Measurements from ENCODE around the gene RAB3GAP1.

RAB3GAP1 gene

DNA sequence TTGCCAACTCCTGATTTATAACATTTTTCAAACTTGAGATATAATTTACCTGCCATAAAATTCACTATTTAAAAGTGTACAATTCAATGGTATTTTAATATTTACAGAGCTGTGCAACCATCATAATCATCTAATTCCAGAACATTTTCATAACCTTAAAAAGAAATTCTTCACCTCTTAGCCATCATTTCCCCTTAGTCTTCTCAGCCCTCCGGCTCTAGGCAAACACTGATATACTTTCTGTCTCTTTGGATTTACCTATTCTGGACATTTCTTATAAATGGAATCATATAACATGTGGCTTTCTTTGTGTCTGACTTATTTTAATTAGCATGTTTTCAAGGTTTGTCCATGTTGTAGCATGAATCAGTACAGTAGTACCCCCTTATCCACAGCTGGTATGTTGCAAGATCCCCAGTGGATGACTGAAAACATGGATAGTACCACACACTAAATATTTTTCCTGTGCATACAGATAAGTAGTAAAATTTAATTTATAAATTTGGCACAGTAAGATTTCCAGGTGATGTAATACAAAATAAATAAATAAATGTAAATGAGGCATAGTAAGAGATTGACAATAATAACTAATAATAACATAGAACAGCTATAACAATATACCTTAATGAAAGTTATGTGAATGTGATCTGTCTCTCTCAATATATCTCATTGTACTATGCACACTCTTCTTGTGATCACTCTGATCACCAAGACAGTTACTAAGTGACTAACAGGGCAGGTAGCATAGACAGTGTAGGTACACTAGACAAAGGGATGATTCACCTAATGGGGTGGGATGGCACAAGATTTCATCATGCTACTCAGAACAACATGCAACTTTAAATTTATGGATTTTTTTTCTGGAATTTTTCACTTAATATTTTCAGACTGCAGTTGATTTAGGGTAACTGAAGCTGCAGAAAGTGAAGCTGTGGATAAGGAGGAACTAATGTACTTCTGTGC is 73.1 kb downstream of the RAB3GAP1 start:
- no peak for TF ChIP-seq NFRKB (IDR thresholded peaks at IDR 0.05)
- no peak for TF ChIP-seq BHLHE40 (IDR thresholded peaks at IDR 0.05; ENCODE audit: borderline replicate concordance)
- TF ChIP-seq FOXA1 (IDR thresholded peaks at IDR 0.05), result no peak
- TF ChIP-seq TARDBP (IDR thresholded peaks at IDR 0.05), result no peak
- TF ChIP-seq FOXM1 (IDR thresholded peaks at IDR 0.05; ENCODE audit: borderline replicate concordance), result no peak
- no peak for TF ChIP-seq SUZ12 (IDR thresholded peaks at IDR 0.05)
- TF ChIP-seq CTBP1 (IDR thresholded peaks at IDR 0.05; ENCODE audit: borderline replicate concordance), result no peak
- no peak for TF ChIP-seq ELF4 (IDR thresholded peaks at IDR 0.05)
- CTCF ChIA-PET, result no interaction called here
- no peak for DNase-seq (ENCODE audit: extremely low spot score)
- POLR2A ChIA-PET, result interaction anchor here (0.6 kb wide), 1 partner anchor 74 kb away, joined by 4 read pairs; no protein-coding TSS in a partner anchor

DNA sequence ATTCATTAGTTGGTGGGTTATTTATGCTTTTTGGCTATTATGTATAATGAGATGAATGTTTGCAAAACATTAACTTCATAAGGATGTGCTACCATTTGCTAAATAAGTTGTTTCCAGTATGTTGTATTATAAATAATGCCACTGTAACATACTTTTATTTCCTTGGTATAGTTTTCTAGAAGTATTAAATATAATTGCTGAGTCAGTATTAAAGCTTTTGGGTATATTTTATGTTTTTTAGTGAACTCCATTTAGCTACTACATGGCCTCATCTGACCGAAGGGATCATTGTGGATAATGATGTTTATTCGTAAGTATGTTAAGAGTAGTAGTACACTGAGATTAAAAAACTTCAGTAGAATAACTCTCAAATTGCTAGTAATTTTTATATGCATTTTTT is 73.8 kb downstream of the RAB3GAP1 start:
- CTCF ChIA-PET, result no interaction called here
- TF ChIP-seq ELF4 (IDR thresholded peaks at IDR 0.05) (no peak), ZNF384 (IDR thresholded peaks at IDR 0.05) (no peak), TARDBP (IDR thresholded peaks at IDR 0.05) (no peak), SP1 (IDR thresholded peaks at IDR 0.05) (no peak), FOXM1 (IDR thresholded peaks at IDR 0.05; ENCODE audit: borderline replicate concordance) (no peak), LEF1 (IDR thresholded peaks at IDR 0.05; ENCODE audit: borderline replicate concordance) (no peak), ARNT (IDR thresholded peaks at IDR 0.05) (no peak), BHLHE40 (IDR thresholded peaks at IDR 0.05; ENCODE audit: borderline replicate concordance) (no peak), CTBP1 (IDR thresholded peaks at IDR 0.05; ENCODE audit: borderline replicate concordance) (no peak), HDGF (IDR thresholded peaks at IDR 0.05; ENCODE audit: borderline replicate concordance) (no peak), SUZ12 (IDR thresholded peaks at IDR 0.05) (no peak), FOXK2 (IDR thresholded peaks at IDR 0.05) (no peak), FOXA1 (IDR thresholded peaks at IDR 0.05) (no peak), L3MBTL2 (conservative IDR thresholded peaks at IDR 0.05) (no peak), NFRKB (IDR thresholded peaks at IDR 0.05) (no peak)
- TF ChIP-seq, protein P1, sequence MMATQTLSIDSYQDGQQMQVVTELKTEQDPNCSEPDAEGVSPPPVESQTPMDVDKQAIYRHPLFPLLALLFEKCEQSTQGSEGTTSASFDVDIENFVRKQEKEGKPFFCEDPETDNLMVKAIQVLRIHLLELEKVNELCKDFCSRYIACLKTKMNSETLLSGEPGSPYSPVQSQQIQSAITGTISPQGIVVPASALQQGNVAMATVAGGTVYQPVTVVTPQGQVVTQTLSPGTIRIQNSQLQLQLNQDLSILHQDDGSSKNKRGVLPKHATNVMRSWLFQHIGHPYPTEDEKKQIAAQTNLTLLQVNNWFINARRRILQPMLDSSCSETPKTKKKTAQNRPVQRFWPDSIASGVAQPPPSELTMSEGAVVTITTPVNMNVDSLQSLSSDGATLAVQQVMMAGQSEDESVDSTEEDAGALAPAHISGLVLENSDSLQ (IDR thresholded peaks at IDR 0.05), result no peak

DNA sequence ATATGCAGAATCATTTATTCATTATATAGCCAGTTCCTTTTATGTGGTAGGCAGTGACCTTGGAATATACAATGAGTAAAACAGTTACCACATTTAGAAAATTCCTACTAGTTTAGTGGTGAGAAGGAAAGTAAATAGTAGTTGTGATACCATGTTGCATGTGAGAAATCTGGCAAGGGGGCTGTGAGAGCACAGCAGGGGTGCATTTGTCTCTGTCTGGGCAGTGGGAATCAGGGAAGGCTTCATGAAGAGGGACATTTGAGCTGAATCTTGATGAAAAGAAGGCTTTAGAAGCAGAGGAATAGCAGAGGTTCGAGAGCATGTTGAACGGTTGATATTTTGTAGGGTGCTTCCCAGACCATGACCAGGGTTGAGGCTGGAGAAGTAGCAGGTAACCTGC is 78.7 kb downstream of the RAB3GAP1 start:
- TF ChIP-seq L3MBTL2 (conservative IDR thresholded peaks at IDR 0.05), result no peak
- TF ChIP-seq SUZ12 (IDR thresholded peaks at IDR 0.05), result no peak
- ChIA-PET CTCF (no interaction called here), POLR2A (no interaction called here)
- DNase-seq (ENCODE audit: extremely low spot score), result no peak

More for the DNA sequence above, 73.8 kb downstream of the RAB3GAP1 start:
- POLR2A ChIA-PET, result interaction anchor here (0.6 kb wide), 1 partner anchor 75 kb away, joined by 4 read pairs; no protein-coding TSS in a partner anchor
- no peak for DNase-seq (ENCODE audit: extremely low spot score)

DNA sequence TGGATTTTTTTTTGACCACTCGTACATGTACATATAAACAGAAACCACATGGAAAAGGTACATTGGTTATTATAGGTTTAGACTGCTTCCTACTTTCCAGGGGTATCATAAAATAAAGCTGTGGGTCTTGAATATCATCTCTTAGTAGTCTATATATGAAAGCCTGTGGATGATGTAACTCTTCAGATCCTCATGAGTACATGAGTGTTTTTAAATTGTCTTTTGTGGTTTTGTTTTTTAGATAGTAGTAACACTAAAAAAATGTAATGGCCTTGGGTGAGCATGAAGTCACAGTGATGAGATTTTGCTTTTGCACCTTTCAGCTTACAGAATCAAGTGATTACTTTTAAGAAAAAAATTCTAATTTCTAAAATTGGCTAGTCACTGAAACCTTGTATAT is 80.2 kb downstream of the RAB3GAP1 start:
- CTCF ChIA-PET, result no interaction called here
- no peak for DNase-seq (ENCODE audit: extremely low spot score)
- TF ChIP-seq HDGF (IDR thresholded peaks at IDR 0.05; ENCODE audit: borderline replicate concordance) (no peak), TARDBP (IDR thresholded peaks at IDR 0.05) (no peak), FOXK2 (IDR thresholded peaks at IDR 0.05) (no peak), BHLHE40 (IDR thresholded peaks at IDR 0.05; ENCODE audit: borderline replicate concordance) (no peak), NFRKB (IDR thresholded peaks at IDR 0.05) (no peak), LEF1 (IDR thresholded peaks at IDR 0.05; ENCODE audit: borderline replicate concordance) (no peak)
- POLR2A ChIA-PET, result interaction anchor here (1.4 kb wide), 1 partner anchor 17 kb away, joined by 3 read pairs; no protein-coding TSS in a partner anchor

DNA sequence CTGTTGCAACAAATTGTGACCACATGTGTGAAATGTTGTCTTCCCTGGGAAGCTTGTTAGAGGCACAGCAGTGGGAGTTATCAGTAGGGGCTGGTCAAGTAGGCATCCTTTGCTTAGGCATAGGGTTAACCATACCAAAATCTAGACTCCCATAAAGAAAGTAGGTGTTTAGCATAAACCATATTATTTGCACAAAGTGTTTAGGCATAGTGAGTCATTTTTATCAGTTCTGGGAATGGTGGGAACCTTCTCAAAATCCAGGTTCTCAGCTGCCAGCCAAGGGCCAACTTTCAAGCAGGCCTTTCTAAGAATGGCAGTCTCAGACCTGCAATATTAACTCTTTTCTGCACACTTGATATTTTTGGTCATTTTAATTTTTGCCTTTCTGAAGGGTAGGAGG is 88.5 kb downstream of the RAB3GAP1 start:
- ChIA-PET POLR2A (no interaction called here), CTCF (no interaction called here)
- TF ChIP-seq LEF1 (IDR thresholded peaks at IDR 0.05; ENCODE audit: borderline replicate concordance) (no peak), SP1 (IDR thresholded peaks at IDR 0.05) (no peak), BHLHE40 (IDR thresholded peaks at IDR 0.05; ENCODE audit: borderline replicate concordance) (no peak), SUZ12 (IDR thresholded peaks at IDR 0.05) (no peak), NFRKB (IDR thresholded peaks at IDR 0.05) (no peak), HDGF (IDR thresholded peaks at IDR 0.05; ENCODE audit: borderline replicate concordance) (no peak), TARDBP (IDR thresholded peaks at IDR 0.05) (no peak), CTBP1 (IDR thresholded peaks at IDR 0.05; ENCODE audit: borderline replicate concordance) (no peak)
- TF ChIP-seq, protein P1 (IDR thresholded peaks at IDR 0.05), result no peak
- DNase-seq (ENCODE audit: extremely low spot score), result no peak

DNA sequence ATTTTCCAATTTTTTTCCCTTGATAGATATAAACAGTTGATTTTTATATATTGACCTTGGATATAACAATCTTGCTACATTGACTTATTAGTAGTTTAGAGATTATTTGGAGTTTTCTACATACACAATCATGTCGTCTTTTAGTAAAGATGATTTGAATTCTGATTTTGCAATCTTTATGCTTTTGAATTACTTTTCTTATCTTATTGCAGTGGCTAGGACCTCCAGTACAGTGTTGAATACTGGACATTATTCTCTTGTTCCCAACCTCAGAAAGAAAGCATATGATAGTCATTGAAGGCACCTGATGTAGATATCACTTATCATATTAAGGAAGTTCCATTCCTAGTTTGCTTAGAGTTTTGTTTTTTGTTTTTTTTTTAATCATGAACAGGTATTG is 90.2 kb downstream of the RAB3GAP1 start:
- no peak for DNase-seq (ENCODE audit: extremely low spot score)
- CTCF ChIA-PET, result no interaction called here
- TF ChIP-seq SUZ12 (IDR thresholded peaks at IDR 0.05), result no peak
- TF ChIP-seq CTBP1 (IDR thresholded peaks at IDR 0.05; ENCODE audit: borderline replicate concordance), result no peak
- TF ChIP-seq TARDBP (IDR thresholded peaks at IDR 0.05), result no peak
- no peak for TF ChIP-seq LEF1 (IDR thresholded peaks at IDR 0.05; ENCODE audit: borderline replicate concordance)
- no peak for TF ChIP-seq FOXM1 (IDR thresholded peaks at IDR 0.05; ENCODE audit: borderline replicate concordance)
- no peak for TF ChIP-seq NFRKB (IDR thresholded peaks at IDR 0.05)
- no peak for TF ChIP-seq ZNF384 (IDR thresholded peaks at IDR 0.05)
- POLR2A ChIA-PET, result no interaction called here

DNA sequence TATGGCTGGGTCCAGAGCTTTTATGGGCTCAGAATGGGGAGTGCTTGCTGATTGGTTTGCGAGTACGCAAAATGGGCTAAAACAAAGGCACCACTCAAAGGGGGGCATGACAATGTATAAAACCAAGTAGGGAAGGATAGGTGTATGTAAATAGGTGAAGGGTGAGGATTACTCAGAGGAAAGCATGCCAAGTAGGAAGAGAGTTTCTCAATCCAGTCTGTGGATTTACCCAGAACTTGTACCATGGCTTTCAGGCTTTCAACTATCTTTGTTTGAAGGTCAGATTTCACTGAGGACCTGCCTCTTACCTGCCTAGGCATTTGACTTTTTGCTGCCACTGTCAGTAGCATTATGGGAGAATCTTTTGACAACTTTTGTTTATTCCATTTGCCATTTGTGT is 92.3 kb downstream of the RAB3GAP1 start:
- DNase-seq (ENCODE audit: extremely low spot score), result no peak
- ChIA-PET CTCF (no interaction called here), POLR2A (no interaction called here)
- TF ChIP-seq FOXK2 (IDR thresholded peaks at IDR 0.05) (no peak), ZNF384 (IDR thresholded peaks at IDR 0.05) (no peak), HDGF (IDR thresholded peaks at IDR 0.05; ENCODE audit: borderline replicate concordance) (no peak), ARNT (IDR thresholded peaks at IDR 0.05) (no peak)
